H9 (cell line): Measurements from ENCODE around the gene NEGR1. TPM values are rescaled to one million over a fixed set of nuclear protein-coding genes. Genes with fewer than 3 reads are reported as not detected.

Source experiments
- DNase-seq: peaks from one replicate; pipeline ENCODE4 v3.0.0-alpha.2; 2017
- H2AFZ ChIP-seq: one replicate; pipeline ENCODE4 v1.6.1; 2013; ENCODE audit warnings: mild to moderate bottlenecking, low read length, control low read depth, moderate library complexity
- H2AK5ac ChIP-seq: 2 replicates; pipeline ENCODE4 v1.6.1; 2013; ENCODE audit warnings: low read length, control low read depth, mixed read lengths; ENCODE audit not compliant: insufficient read length
- H2BK120ac ChIP-seq: one replicate; pipeline ENCODE4 v1.6.1; 2013; ENCODE audit warnings: low read depth, mild to moderate bottlenecking, low read length, control low read depth, inconsistent platforms; ENCODE audit not compliant: poor library complexity, severe bottlenecking
- H2BK12ac ChIP-seq: 2 replicates; pipeline ENCODE4 v1.6.1; 2013; ENCODE audit warnings: low read length, control low read depth, mixed read lengths, low read depth; ENCODE audit not compliant: insufficient read length
- H2BK15ac ChIP-seq: 2 replicates; pipeline ENCODE4 v1.6.1; 2013; ENCODE audit warnings: low read depth, low read length, control low read depth
- H2BK20ac ChIP-seq: one replicate; pipeline ENCODE4 v1.6.1; 2013; ENCODE audit warnings: low read depth, mild to moderate bottlenecking, low read length, control low read depth, inconsistent platforms; ENCODE audit not compliant: poor library complexity, severe bottlenecking
- H2BK5ac ChIP-seq: 2 replicates; pipeline ENCODE4 v1.6.1; 2013; ENCODE audit warnings: low read length, control low read depth, mixed read lengths; ENCODE audit not compliant: insufficient read length
- H3K14ac ChIP-seq: 2 replicates; pipeline ENCODE4 v1.6.1; 2013; ENCODE audit warnings: low read length, control low read depth; ENCODE audit not compliant: insufficient read depth
- H3K18ac ChIP-seq: 2 replicates; pipeline ENCODE4 v1.6.1; 2013; ENCODE audit warnings: low read depth, mild to moderate bottlenecking, mixed read lengths, low read length, control low read depth; ENCODE audit not compliant: insufficient read length
- H3K23ac ChIP-seq: 2 replicates; pipeline ENCODE4 v1.6.1; 2013; ENCODE audit warnings: low read length, control low read depth, mixed read lengths, low read depth; ENCODE audit not compliant: insufficient read length
- H3K23me2 ChIP-seq: 2 replicates; pipeline ENCODE4 v1.6.1; 2013; ENCODE audit warnings: low read depth, mild to moderate bottlenecking, mixed read lengths, low read length, control low read depth; ENCODE audit not compliant: insufficient read length, poor library complexity, severe bottlenecking
- H3K27ac ChIP-seq: 2 replicates; pipeline ENCODE4 v1.5.1; 2013; ENCODE audit warnings: low read length, control low read depth, mixed read lengths, low read depth; ENCODE audit not compliant: insufficient read length
- H3K27me3 ChIP-seq: 2 replicates; pipeline ENCODE4 v1.6.1; 2013; ENCODE audit warnings: low read length, control low read depth, inconsistent platforms; ENCODE audit not compliant: insufficient read depth
- H3K4ac ChIP-seq: 2 replicates; pipeline ENCODE4 v1.6.1; 2013; ENCODE audit warnings: low read depth, mild to moderate bottlenecking, control low read depth, inconsistent platforms, low read length, moderate library complexity
- H3K4me1 ChIP-seq: 2 replicates; pipeline ENCODE4 v1.6.1; 2013; ENCODE audit warnings: low read length, control low read depth, inconsistent platforms; ENCODE audit not compliant: insufficient read depth
- H3K4me2 ChIP-seq: 2 replicates; pipeline ENCODE4 v1.6.1; 2013; ENCODE audit warnings: low read length, control low read depth, mixed read lengths; ENCODE audit not compliant: insufficient read length, insufficient read depth
- H3K56ac ChIP-seq: 2 replicates; pipeline ENCODE4 v1.6.1; 2013; ENCODE audit warnings: low read depth, mild to moderate bottlenecking, mixed read lengths, low read length, control low read depth; ENCODE audit not compliant: insufficient read length
- H3K79me1 ChIP-seq: 2 replicates; pipeline ENCODE4 v1.6.1; 2013; ENCODE audit warnings: low read depth, mild to moderate bottlenecking, moderate library complexity, low read length, control low read depth, inconsistent platforms; ENCODE audit not compliant: insufficient read depth, poor library complexity, severe bottlenecking
- H3K79me2 ChIP-seq: 2 replicates; pipeline ENCODE4 v1.6.1; 2013; ENCODE audit warnings: low read length, control low read depth, inconsistent platforms; ENCODE audit not compliant: insufficient read depth
- H3K9ac ChIP-seq: 2 replicates; pipeline ENCODE4 v1.6.1; 2013; ENCODE audit warnings: low read length, control low read depth, mixed read lengths; ENCODE audit not compliant: insufficient read length; ENCODE audit errors: extremely low read depth
- H3K9me3 ChIP-seq: one replicate; pipeline ENCODE4 v1.6.1; 2013; ENCODE audit warnings: low read depth, low read length, inconsistent platforms; ENCODE audit not compliant: control insufficient read depth
- H3T11ph ChIP-seq: one replicate; pipeline ENCODE4 v1.6.1; 2013; ENCODE audit warnings: mild to moderate bottlenecking, low read length, control low read depth, inconsistent platforms
- H4K20me1 ChIP-seq: one replicate; pipeline ENCODE4 v1.6.1; 2013; ENCODE audit not compliant: control insufficient read depth, insufficient read length, insufficient read depth
- H4K5ac ChIP-seq: 2 replicates; pipeline ENCODE4 v1.6.1; 2013; ENCODE audit warnings: low read depth, mild to moderate bottlenecking, mixed read lengths, low read length, control low read depth; ENCODE audit not compliant: insufficient read length
- H4K8ac ChIP-seq: replicated peaks from 2 replicates; pipeline ENCODE4 v1.6.1; 2013; ENCODE audit warnings: low read length, control low read depth, mixed read lengths, low read depth; ENCODE audit not compliant: insufficient read length
- H4K91ac ChIP-seq: 2 replicates; pipeline ENCODE4 v1.6.1; 2013; ENCODE audit warnings: low read depth, mild to moderate bottlenecking, moderate library complexity, mixed read lengths, low read length, control low read depth; ENCODE audit not compliant: insufficient read length
- H3K27ac Mint-ChIP-seq, 3 experiments: 2 replicates in 2 of 3; 3 replicates in 1 of 3; pipeline ENCODE4 v1.8.0; 2020 to 2021; ENCODE audit warnings: mixed read lengths in 3 of 3, mild to moderate bottlenecking in 1 of 3, moderate library complexity in 1 of 3
- H3K27me3 Mint-ChIP-seq: 2 replicates; pipeline ENCODE4 v1.8.0; 2021; ENCODE audit warnings: low read depth, mild to moderate bottlenecking, moderate library complexity, mixed read lengths
- H3K36me3 Mint-ChIP-seq, 3 experiments: 2 replicates in 2 of 3; 3 replicates in 1 of 3; pipeline ENCODE4 v1.8.0; 2020 to 2021; ENCODE audit warnings: low read depth in 3 of 3, mixed read lengths in 3 of 3; ENCODE audit not compliant: insufficient read depth in 1 of 3
- H3K4me1 Mint-ChIP-seq, 2 experiments: 2 replicates each; pipeline ENCODE4 v1.8.0; 2020; ENCODE audit warnings: mixed read lengths in 2 of 2
- H3K4me3 Mint-ChIP-seq, 2 experiments: 2 replicates in 1 of 2; 3 replicates in 1 of 2; pipeline ENCODE4 v1.8.0; 2020 to 2021; ENCODE audit warnings: mild to moderate bottlenecking in 2 of 2, mixed read lengths in 2 of 2, moderate library complexity in 1 of 2
- H3K9me3 Mint-ChIP-seq, 2 experiments: 2 replicates in 1 of 2; 3 replicates in 1 of 2; pipeline ENCODE4 v1.8.0; 2020; ENCODE audit warnings: mild to moderate bottlenecking in 2 of 2, mixed read lengths in 2 of 2, moderate library complexity in 1 of 2
- CTCF ChIP-seq: fragments of 200-600 bp; sonication (generic); conservative IDR thresholded peaks from 3 replicates; pipeline ENCODE4 v1.8.0; 2021; ENCODE audit warnings: antibody characterized with exemption, mild to moderate bottlenecking
- WGBS: extraction: QIAGEN DNeasy Blood & Tissue Kit; methylation state at CpG from one replicate; pipeline ENCODE4 v1.1.7; 2013; ENCODE audit warnings: missing lambda C conversion rate, low lambda C conversion rate, mixed read lengths; ENCODE audit not compliant: insufficient read length; ENCODE audit errors: extremely low coverage; 5-methylcytosine and 5-hydroxymethylcytosine counted together
- total RNA-seq: library from RNA; stranded (reverse); gene quantifications from 2 replicates; pipeline ENCODE4 v1.2.1, GENCODE V29; 2021

The NEGR1 gene
- total RNA-seq, 1 experiment from 2014 or later, result 0.13 TPM

DNA sequence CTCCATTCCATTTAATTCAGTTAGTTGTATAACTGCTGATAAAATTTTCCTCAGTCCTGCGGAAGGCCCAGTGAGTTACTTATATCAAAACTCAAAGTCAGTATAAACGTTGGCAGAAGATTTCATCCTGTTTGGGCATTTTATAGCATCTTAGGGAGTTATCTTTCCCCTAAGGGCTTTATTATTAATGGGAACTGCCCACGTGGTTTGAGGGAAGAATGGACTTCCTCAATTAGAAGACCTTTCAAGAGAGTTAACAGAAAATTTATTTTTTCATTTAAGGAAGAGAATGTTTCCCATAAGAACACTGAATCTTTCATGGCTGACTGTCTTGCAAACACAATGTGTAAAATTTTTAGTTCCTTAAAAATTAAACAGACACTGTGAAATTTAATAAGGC lies 400.1 kb downstream of the NEGR1 start:
- Histone ChIP-seq H4K91ac (no peak overlapping the region), H3K79me2 (no peaks in the 10 kb centered on the region), H2AK5ac (no peak overlapping the region), H3K79me1 (no peaks in the 10 kb centered on the region), H3K18ac (no peak overlapping the region), H2BK12ac (no peak overlapping the region), H3T11ph (no peak overlapping the region), H3K4me2 (no peak overlapping the region), H4K20me1 (no peaks in the 10 kb centered on the region), H3K4ac (no peak overlapping the region), H3K56ac (no peak overlapping the region), H3K27ac (no peak overlapping the region), H3K27me3 (no peaks in the 10 kb centered on the region), H3K23me2 (no peaks in the 10 kb centered on the region), H4K8ac (no peak overlapping the region), H2AFZ (no peak overlapping the region), H2BK20ac (no peak overlapping the region), H2BK15ac (no peak overlapping the region), H3K9me3 (no peaks in the 10 kb centered on the region), H3K23ac (no peak overlapping the region), H2BK120ac (no peak overlapping the region), H2BK5ac (no peak overlapping the region), H3K14ac (no peak overlapping the region), H4K5ac (no peak overlapping the region), H3K4me1 (no peaks in the 10 kb centered on the region), H3K9ac (no peak overlapping the region)
- WGBS, result no CpG with 5 or more reads among the region's 3 CpGs
- no peaks in the 10 kb centered on the region for H3K9me3 Mint-ChIP-seq
- peaks cover 0 to 17% of the 10 kb centered on the region in 2 experiments; a peak in 2 of 4 replicates for H3K4me1 Mint-ChIP-seq
- H3K27me3 Mint-ChIP-seq, result no peaks in the 10 kb centered on the region
- no peak for DNase-seq
- H3K27ac Mint-ChIP-seq, result no peak overlapping the region
- no peak for TF ChIP-seq CTCF
- H3K36me3 Mint-ChIP-seq, result no peaks in the 10 kb centered on the region
- H3K4me3 Mint-ChIP-seq, result no peak overlapping the region
